ENCODE results near the gene EFNA5. TPM values are rescaled to one million over a fixed set of nuclear protein-coding genes. Genes with fewer than 3 reads are reported as not detected.

The EFNA5 gene
- total and polyA plus RNA-seq, 2 of the 13 experiments (the other 11 are each of a cell fraction or from before 2014, with no cell fraction given): not detected

- H2AFZ ChIP-seq (ENCODE audit: low read length): no peak overlapping the region
- no peak overlapping the region for H3K4me3 ChIP-seq (replicated peaks in 1 of 3; ENCODE audit: insufficient read depth in 1 of 3, low read depth in 2 of 3, low read length in 3 of 3)
- BruUV-seq (replicated peaks): no TSS peak
- H3K4me2 ChIP-seq (ENCODE audit: low read depth, low read length): no peak overlapping the region
- no peaks in the 10 kb centered on the region for H3K79me2 ChIP-seq (ENCODE audit: insufficient read depth, low read length)
- FAIRE-seq: no peak
- no peak for ATAC-seq
- WGBS (ENCODE audit: low lambda C conversion rate): 12% methylated on average over 10 of the region's 10 CpGs
- ChIA-PET POLR2A (no interaction called here), CTCF (ENCODE audit: low intra/inter-chr PET ratio, low total read pairs) (no interaction called here)
- H3K27me3 ChIP-seq (ENCODE audit: control insufficient read depth in 1 of 2, insufficient read depth in 2 of 2, low read length in 2 of 2): no peaks in the 10 kb centered on the region; a peak in 1 of 5 replicates
- H3K27ac ChIP-seq (ENCODE audit: extremely low read length, insufficient read depth, low read length): no peak overlapping the region
- DNase-seq (ENCODE audit: low spot score): no peak
- H4K20me1 ChIP-seq (ENCODE audit: insufficient read depth, low read length): no peaks in the 10 kb centered on the region
- H3K36me3 ChIP-seq (replicated peaks in 1 of 2; ENCODE audit: control insufficient read depth in 1 of 2, insufficient read depth in 2 of 2, low read length in 2 of 2): no peaks in the 10 kb centered on the region
- H3K9ac ChIP-seq (ENCODE audit: insufficient read depth, low read depth, low read length): no peak overlapping the region
- in situ Hi-C loops (cut with HindIII; ENCODE audit: extremely low pct_ligation_motif_present, low pct_unique_long_range_greater_than_20kb) (no loop called here), intact Hi-C loops (cut with micrococcal nuclease; ENCODE audit: unreplicated experiment) (no loop called here)
- H3K4me1 ChIP-seq (ENCODE audit: insufficient read depth, low read length): no peaks in the 10 kb centered on the region
- TF ChIP-seq, protein P1, sequence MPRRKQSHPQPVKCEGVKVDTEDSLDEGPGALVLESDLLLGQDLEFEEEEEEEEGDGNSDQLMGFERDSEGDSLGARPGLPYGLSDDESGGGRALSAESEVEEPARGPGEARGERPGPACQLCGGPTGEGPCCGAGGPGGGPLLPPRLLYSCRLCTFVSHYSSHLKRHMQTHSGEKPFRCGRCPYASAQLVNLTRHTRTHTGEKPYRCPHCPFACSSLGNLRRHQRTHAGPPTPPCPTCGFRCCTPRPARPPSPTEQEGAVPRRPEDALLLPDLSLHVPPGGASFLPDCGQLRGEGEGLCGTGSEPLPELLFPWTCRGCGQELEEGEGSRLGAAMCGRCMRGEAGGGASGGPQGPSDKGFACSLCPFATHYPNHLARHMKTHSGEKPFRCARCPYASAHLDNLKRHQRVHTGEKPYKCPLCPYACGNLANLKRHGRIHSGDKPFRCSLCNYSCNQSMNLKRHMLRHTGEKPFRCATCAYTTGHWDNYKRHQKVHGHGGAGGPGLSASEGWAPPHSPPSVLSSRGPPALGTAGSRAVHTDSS (CRISPR knock-in tag; conservative IDR thresholded peaks at IDR 0.05): no peak
- no peaks in the 10 kb centered on the region for H3K9me3 ChIP-seq (ENCODE audit: low read length)
These were observed 153.3 kb downstream of the EFNA5 start for GRCh38 chr5:107517185-107518033.

GRCh38 chr5:107516452-107517184, 154.1 kb downstream of the EFNA5 start:
- H3K4me2 ChIP-seq (ENCODE audit: low read depth, low read length): no peak overlapping the region
- intact Hi-C loops (cut with micrococcal nuclease; ENCODE audit: unreplicated experiment): no loop called here
- no peaks in the 10 kb centered on the region for H3K36me3 ChIP-seq (replicated peaks in 1 of 2; ENCODE audit: control insufficient read depth in 1 of 2, insufficient read depth in 2 of 2, low read length in 2 of 2)
- CTCF ChIA-PET (ENCODE audit: low intra/inter-chr PET ratio, low total read pairs): no interaction called here
- no peaks in the 10 kb centered on the region for H4K20me1 ChIP-seq (ENCODE audit: insufficient read depth, low read length)
- no peak overlapping the region for H3K9ac ChIP-seq (ENCODE audit: insufficient read depth, low read depth, low read length)
- H3K27ac ChIP-seq (ENCODE audit: extremely low read length, insufficient read depth, low read length): no peak overlapping the region
- POLR2A ChIA-PET: no interaction called here
- no peak for FAIRE-seq
- H3K9me3 ChIP-seq (ENCODE audit: low read length): no peaks in the 10 kb centered on the region
- no peaks in the 10 kb centered on the region for H3K4me1 ChIP-seq (ENCODE audit: insufficient read depth, low read length)
- H3K4me3 ChIP-seq (replicated peaks in 1 of 3; ENCODE audit: insufficient read depth in 1 of 3, low read depth in 2 of 3, low read length in 3 of 3): no peak overlapping the region
- H3K27me3 ChIP-seq (ENCODE audit: control insufficient read depth in 1 of 2, insufficient read depth in 2 of 2, low read length in 2 of 2): no peaks in the 10 kb centered on the region; a peak in 1 of 5 replicates
- TF ChIP-seq, protein P2, sequence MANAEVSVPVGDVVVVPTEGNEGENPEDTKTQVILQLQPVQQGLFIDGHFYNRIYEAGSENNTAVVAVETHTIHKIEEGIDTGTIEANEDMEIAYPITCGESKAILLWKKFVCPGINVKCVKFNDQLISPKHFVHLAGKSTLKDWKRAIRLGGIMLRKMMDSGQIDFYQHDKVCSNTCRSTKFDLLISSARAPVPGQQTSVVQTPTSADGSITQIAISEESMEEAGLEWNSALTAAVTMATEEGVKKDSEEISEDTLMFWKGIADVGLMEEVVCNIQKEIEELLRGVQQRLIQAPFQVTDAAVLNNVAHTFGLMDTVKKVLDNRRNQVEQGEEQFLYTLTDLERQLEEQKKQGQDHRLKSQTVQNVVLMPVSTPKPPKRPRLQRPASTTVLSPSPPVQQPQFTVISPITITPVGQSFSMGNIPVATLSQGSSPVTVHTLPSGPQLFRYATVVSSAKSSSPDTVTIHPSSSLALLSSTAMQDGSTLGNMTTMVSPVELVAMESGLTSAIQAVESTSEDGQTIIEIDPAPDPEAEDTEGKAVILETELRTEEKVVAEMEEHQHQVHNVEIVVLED (CRISPR knock-in tag; IDR thresholded peaks at IDR 0.05; ENCODE audit: borderline replicate concordance): no peak
- TF ChIP-seq AKAP8 (CRISPR knock-in tag; IDR thresholded peaks at IDR 0.05) (no peak), ZBED4 (CRISPR knock-in tag; IDR thresholded peaks at IDR 0.05; ENCODE audit: borderline replicate concordance) (no peak), SSRP1 (CRISPR knock-in tag; IDR thresholded peaks at IDR 0.05) (no peak)
- no peak overlapping the region for H2AFZ ChIP-seq (ENCODE audit: low read length)
- no peak for ATAC-seq
- BruUV-seq (replicated peaks): no TSS peak
- in situ Hi-C loops (cut with HindIII; ENCODE audit: extremely low pct_ligation_motif_present, low pct_unique_long_range_greater_than_20kb): no loop called here
- DNase-seq (ENCODE audit: low spot score): no peak
- no peaks in the 10 kb centered on the region for H3K79me2 ChIP-seq (ENCODE audit: insufficient read depth, low read length)
- WGBS (ENCODE audit: low lambda C conversion rate): 33% methylated on average over 3 of the region's 3 CpGs

Data from HepG2 (cell line).